Measurements from ENCODE around the gene NDUFAF5.

The NDUFAF5 gene

DNA sequence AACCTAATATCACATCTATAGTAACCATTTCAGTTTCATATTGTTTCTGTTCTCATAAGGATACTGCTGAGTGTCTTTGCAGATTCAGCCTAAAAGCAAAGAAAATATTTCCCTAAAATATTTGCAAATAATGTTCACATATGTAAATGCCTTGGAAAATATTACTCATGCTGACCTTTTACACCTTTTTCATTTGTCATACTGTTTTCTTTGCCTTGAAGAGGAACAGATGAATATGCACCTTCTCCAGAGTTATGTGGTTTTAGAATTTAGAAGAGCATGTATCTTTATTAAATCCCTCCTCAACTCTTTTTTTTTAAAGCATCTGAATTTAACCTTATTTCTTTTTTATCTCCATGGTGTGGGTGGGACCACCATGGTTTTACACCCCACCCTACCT, 32.5 kb downstream of the NDUFAF5 start:
- Histone ChIP-seq H3K27me3 (ENCODE audit: control insufficient read depth in 2 of 2, insufficient read depth in 2 of 2, low read length in 2 of 2) (no peaks in the 10 kb centered on the region), H3K27ac (ENCODE audit: low read depth in 2 of 2, low read length in 2 of 2) (no peak overlapping the region), H3K4me1 (ENCODE audit: control insufficient read depth in 2 of 2, insufficient read depth in 2 of 2, low read length in 2 of 2) (no peaks in the 10 kb centered on the region), H3K4me3 (ENCODE audit: low read length in 2 of 2) (no peak overlapping the region), H3K36me3 (ENCODE audit: control insufficient read depth in 2 of 2, insufficient read depth in 2 of 2, low read length in 2 of 2) (peaks cover 39 to 54% of the 10 kb centered on the region in 2 donors), H3K9ac (ENCODE audit: low read depth in 1 of 2, low read length in 2 of 2) (no peak overlapping the region), H3K9me3 (ENCODE audit: control insufficient read depth in 2 of 2, low read length in 2 of 2) (no peaks in the 10 kb centered on the region)

DNA sequence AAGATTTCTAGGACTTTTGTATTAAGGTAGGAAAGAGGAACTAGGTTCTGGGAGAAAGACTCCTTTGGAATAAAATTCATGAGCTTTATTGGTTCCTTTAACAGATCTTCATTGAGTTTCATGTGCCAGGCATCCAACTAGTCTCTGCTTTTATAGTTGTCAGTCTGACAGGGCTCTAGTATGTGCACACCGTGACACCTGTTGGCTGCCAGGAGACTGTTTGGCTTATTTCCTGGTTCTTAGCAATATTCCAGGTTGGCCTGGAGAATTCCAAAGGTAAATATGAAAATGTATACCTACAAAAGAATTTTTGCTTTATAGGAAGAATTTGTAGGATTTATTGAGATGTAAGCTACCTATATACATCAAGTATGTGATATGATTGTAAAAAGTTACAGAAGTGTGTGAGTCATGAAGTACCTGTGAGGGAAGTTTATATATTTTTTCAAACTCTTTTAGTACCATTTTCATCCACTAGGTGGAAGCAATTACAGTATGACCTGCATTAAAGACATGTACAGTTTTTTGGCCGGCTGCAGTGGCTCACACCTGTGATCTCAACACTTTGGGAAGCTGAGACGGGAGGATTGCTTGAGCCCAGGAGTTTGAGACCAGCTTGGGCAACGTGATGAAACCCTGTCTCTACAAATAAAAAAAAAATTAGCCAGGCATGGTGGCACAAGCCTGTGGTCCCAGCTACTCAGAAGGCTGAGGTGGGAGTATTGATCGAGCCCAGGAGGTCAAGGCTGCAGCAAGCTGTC, 35.2 kb downstream of the NDUFAF5 start:
- Histone ChIP-seq H3K27me3 (ENCODE audit: control insufficient read depth in 2 of 2, insufficient read depth in 2 of 2, low read length in 2 of 2) (no peaks in the 10 kb centered on the region), H3K4me1 (ENCODE audit: control insufficient read depth in 2 of 2, insufficient read depth in 2 of 2, low read length in 2 of 2) (no peaks in the 10 kb centered on the region), H3K27ac (ENCODE audit: low read depth in 2 of 2, low read length in 2 of 2) (no peak overlapping the region), H3K9me3 (ENCODE audit: control insufficient read depth in 2 of 2, low read length in 2 of 2) (no peaks in the 10 kb centered on the region), H3K36me3 (ENCODE audit: control insufficient read depth in 2 of 2, insufficient read depth in 2 of 2, low read length in 2 of 2) (peaks cover 23 to 29% of the 10 kb centered on the region in 2 donors), H3K9ac (ENCODE audit: low read depth in 1 of 2, low read length in 2 of 2) (no peak overlapping the region), H3K4me3 (ENCODE audit: low read length in 2 of 2) (no peak overlapping the region)

DNA sequence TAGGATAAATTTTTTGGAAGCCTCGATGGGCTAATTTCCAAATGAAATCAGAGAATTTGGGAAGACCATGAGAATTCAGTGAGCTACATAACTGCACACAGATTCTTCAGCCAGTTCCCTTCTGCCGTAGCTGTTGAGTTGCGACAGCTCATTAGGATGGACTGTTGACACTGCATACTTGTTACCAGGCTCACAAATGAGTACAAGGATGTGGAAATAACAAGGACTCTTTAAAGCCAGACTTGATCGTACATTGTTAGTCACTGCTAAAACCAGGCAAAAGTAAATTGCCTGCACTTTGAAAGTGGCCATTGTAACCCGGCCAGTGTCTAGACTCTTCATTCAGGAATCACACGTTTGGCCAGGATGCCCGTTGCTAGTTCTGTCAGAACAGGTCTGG, 37.0 kb downstream of the NDUFAF5 start:
- no peak overlapping the region for H3K27ac ChIP-seq (ENCODE audit: low read depth in 2 of 2, low read length in 2 of 2)

DNA sequence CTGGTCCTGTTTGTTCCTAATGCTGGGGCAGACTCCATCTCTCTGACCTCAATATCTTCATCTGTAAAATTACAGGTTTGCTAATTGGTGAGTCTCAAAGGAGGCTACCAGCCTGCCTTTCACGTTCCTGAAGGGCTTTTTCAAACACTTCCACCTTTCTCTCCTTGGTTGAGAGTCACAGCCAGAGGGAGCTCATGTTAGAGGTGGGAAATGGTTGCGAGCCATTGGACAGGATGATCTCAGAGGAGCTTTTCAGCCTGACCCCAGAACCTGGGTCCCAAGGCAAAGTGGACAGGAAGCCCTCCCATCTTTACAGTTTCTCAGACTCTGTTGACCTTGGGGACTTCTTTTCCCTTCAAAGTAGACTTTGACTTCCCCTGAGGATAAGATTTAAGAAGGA, 37.6 kb downstream of the NDUFAF5 start:
- Histone ChIP-seq H3K4me3 (ENCODE audit: low read length in 2 of 2) (no peak overlapping the region), H3K27me3 (ENCODE audit: control insufficient read depth in 2 of 2, insufficient read depth in 2 of 2, low read length in 2 of 2) (no peaks in the 10 kb centered on the region), H3K9me3 (ENCODE audit: control insufficient read depth in 2 of 2, low read length in 2 of 2) (no peaks in the 10 kb centered on the region), H3K36me3 (ENCODE audit: control insufficient read depth in 2 of 2, insufficient read depth in 2 of 2, low read length in 2 of 2) (peaks cover 6 to 9% of the 10 kb centered on the region in 2 donors), H3K4me1 (ENCODE audit: control insufficient read depth in 2 of 2, insufficient read depth in 2 of 2, low read length in 2 of 2) (no peaks in the 10 kb centered on the region), H3K27ac (ENCODE audit: low read depth in 2 of 2, low read length in 2 of 2) (no peak overlapping the region), H3K9ac (ENCODE audit: low read depth in 1 of 2, low read length in 2 of 2) (no peak overlapping the region)

More for the DNA sequence above, 37.0 kb downstream of the NDUFAF5 start:
- Histone ChIP-seq H3K36me3 (ENCODE audit: control insufficient read depth in 2 of 2, insufficient read depth in 2 of 2, low read length in 2 of 2) (peaks cover 9 to 15% of the 10 kb centered on the region in 2 donors), H3K9me3 (ENCODE audit: control insufficient read depth in 2 of 2, low read length in 2 of 2) (no peaks in the 10 kb centered on the region), H3K4me1 (ENCODE audit: control insufficient read depth in 2 of 2, insufficient read depth in 2 of 2, low read length in 2 of 2) (no peaks in the 10 kb centered on the region), H3K4me3 (ENCODE audit: low read length in 2 of 2) (no peak overlapping the region), H3K9ac (ENCODE audit: low read depth in 1 of 2, low read length in 2 of 2) (no peak overlapping the region), H3K27me3 (ENCODE audit: control insufficient read depth in 2 of 2, insufficient read depth in 2 of 2, low read length in 2 of 2) (no peaks in the 10 kb centered on the region)

DNA sequence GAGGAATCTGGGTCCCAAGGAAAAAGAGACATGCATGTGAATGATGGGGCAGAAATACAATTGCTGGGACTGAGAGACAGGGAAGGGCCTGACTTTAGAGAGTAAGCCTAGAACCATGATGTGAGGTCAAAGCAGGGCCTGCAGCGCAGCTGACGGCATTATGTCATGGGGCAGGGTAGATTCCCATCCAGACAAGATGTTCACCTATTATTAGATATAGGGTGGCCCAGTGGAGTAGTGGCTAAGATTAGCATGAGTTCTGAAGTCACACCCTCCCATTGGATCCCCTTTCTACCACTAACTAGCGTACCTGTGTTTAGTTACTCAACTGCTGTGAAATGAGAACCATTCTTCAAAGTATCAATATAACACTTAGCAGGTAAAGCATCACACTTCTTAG, 39.6 kb downstream of the NDUFAF5 start:
- Histone ChIP-seq H3K27me3 (ENCODE audit: control insufficient read depth in 2 of 2, insufficient read depth in 2 of 2, low read length in 2 of 2) (no peaks in the 10 kb centered on the region), H3K4me3 (ENCODE audit: low read length in 2 of 2) (no peak overlapping the region), H3K4me1 (ENCODE audit: control insufficient read depth in 2 of 2, insufficient read depth in 2 of 2, low read length in 2 of 2) (no peaks in the 10 kb centered on the region), H3K9me3 (ENCODE audit: control insufficient read depth in 2 of 2, low read length in 2 of 2) (no peaks in the 10 kb centered on the region), H3K9ac (ENCODE audit: low read depth in 1 of 2, low read length in 2 of 2) (no peak overlapping the region), H3K36me3 (ENCODE audit: control insufficient read depth in 2 of 2, insufficient read depth in 2 of 2, low read length in 2 of 2) (no peaks in the 10 kb centered on the region), H3K27ac (ENCODE audit: low read depth in 2 of 2, low read length in 2 of 2) (no peak overlapping the region)

DNA sequence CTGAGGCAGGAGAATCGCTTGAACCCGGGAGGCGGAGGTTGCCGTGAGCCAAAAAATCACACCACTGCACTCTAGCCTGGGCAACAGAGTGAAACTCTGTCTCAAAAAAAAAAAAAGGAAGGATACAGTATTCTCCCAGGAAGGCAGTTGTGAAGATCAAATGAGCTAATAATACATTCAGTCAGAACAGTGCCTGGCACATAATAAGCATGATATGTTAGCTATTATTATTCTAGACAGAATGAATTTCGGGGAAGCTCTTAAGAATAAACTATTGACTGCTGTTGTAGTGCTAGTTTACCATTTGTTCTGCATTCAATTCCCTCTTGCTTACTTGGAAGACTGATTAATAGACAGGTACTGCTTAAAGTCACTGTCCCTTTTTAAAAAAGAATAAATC, 40.6 kb downstream of the NDUFAF5 start:
- H3K4me1 ChIP-seq (ENCODE audit: control insufficient read depth in 2 of 2, insufficient read depth in 2 of 2, low read length in 2 of 2), result no peaks in the 10 kb centered on the region
- H3K9me3 ChIP-seq (ENCODE audit: control insufficient read depth in 2 of 2, low read length in 2 of 2), result no peaks in the 10 kb centered on the region
- no peaks in the 10 kb centered on the region for H3K36me3 ChIP-seq (ENCODE audit: control insufficient read depth in 2 of 2, insufficient read depth in 2 of 2, low read length in 2 of 2)
- H3K9ac ChIP-seq (ENCODE audit: low read depth in 1 of 2, low read length in 2 of 2), result no peak overlapping the region
- no peak overlapping the region for H3K27ac ChIP-seq (ENCODE audit: low read depth in 2 of 2, low read length in 2 of 2)
- no peak overlapping the region for H3K4me3 ChIP-seq (ENCODE audit: low read length in 2 of 2)
- H3K27me3 ChIP-seq (ENCODE audit: control insufficient read depth in 2 of 2, insufficient read depth in 2 of 2, low read length in 2 of 2), result no peaks in the 10 kb centered on the region

DNA sequence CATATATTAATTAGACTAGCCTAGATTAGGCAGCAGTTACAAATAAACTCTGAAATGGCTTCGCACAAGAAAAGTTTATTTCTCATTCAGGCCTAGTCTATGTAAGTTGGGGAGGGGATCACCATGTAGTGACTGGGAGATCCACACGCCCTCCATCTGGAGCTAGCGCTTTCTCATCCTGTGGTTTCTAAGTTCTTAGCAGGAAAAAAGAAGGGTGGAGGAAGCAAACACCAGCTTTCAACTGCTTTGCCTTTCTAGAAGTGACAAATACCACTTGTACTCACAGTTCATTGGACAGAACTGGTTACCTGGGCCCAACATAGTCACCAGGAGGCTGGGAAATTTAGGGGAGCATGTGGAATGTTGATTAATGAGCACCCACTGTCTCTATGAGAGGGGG, 46.6 kb downstream of the NDUFAF5 start:
- Histone ChIP-seq H3K9ac (ENCODE audit: low read depth in 1 of 2, low read length in 2 of 2) (no peak overlapping the region), H3K27me3 (ENCODE audit: control insufficient read depth in 2 of 2, insufficient read depth in 2 of 2, low read length in 2 of 2) (no peaks in the 10 kb centered on the region), H3K27ac (ENCODE audit: low read depth in 2 of 2, low read length in 2 of 2) (no peak overlapping the region), H3K4me3 (ENCODE audit: low read length in 2 of 2) (no peak overlapping the region), H3K9me3 (ENCODE audit: control insufficient read depth in 2 of 2, low read length in 2 of 2) (no peaks in the 10 kb centered on the region), H3K36me3 (ENCODE audit: control insufficient read depth in 2 of 2, insufficient read depth in 2 of 2, low read length in 2 of 2) (no peaks in the 10 kb centered on the region), H3K4me1 (ENCODE audit: control insufficient read depth in 2 of 2, insufficient read depth in 2 of 2, low read length in 2 of 2) (no peaks in the 10 kb centered on the region)

DNA sequence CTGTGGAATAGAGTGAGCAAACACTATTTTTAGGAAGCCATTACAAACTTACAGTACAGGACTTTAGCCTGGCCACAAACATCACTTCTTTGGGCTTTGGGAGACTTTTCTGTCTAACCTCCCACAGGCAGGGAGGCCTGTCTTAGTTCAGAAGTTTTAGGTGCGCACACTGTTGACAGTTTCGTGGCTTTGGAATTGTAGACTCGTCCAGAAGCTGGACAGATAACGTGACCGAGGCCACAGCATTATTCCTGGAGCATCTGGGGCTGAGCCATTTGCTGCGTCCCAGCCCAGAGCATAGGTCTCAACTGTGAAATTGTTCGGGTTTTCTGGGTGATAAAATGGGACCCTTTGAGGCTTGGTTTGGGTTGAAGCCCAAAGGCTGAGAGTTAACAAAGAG, 53.8 kb downstream of the NDUFAF5 start:
- H3K27me3 ChIP-seq (ENCODE audit: control insufficient read depth in 2 of 2, insufficient read depth in 2 of 2, low read length in 2 of 2), result no peaks in the 10 kb centered on the region
- H3K9ac ChIP-seq (ENCODE audit: low read depth in 1 of 2, low read length in 2 of 2), result no peak overlapping the region
- no peak overlapping the region for H3K27ac ChIP-seq (ENCODE audit: low read depth in 2 of 2, low read length in 2 of 2)
- H3K9me3 ChIP-seq (ENCODE audit: control insufficient read depth in 2 of 2, low read length in 2 of 2), result no peaks in the 10 kb centered on the region
- no peaks in the 10 kb centered on the region for H3K36me3 ChIP-seq (ENCODE audit: control insufficient read depth in 2 of 2, insufficient read depth in 2 of 2, low read length in 2 of 2)
- no peak overlapping the region for H3K4me3 ChIP-seq (ENCODE audit: low read length in 2 of 2)
- no peaks in the 10 kb centered on the region for H3K4me1 ChIP-seq (ENCODE audit: control insufficient read depth in 2 of 2, insufficient read depth in 2 of 2, low read length in 2 of 2)

DNA sequence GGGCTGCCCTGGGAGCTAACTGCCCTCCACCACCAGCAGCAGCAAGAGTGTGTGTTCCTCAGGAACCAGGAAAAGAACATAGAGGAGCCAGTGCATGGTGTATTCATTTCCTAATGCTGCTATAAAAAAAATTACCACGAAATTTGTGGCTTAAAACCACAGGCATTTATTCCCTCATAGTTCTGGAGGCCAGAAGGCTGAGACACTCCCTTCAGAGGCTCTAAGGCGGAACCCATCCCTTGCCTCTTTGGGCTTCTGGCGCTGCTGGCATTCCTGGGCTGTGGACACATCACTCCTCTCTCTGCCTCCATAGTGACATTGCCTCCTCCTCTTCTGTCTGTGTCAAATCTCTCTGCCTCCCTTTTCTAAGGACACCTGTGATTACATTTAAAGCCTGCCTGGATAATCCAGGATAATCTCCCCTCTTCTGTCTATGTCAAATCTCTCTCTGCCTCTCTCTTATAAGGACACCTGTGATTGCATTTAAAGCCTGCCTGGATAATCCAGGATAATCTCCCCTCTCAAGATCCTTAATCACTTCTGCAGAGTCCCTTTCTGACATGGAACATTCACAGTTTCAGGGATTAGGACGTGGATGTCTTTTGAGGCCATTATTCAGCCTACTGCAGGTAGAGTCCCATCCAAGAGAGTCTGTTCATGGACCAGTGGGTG, 54.7 kb downstream of the NDUFAF5 start:
- Histone ChIP-seq H3K9ac (ENCODE audit: low read depth in 1 of 2, low read length in 2 of 2) (no peak overlapping the region), H3K27ac (ENCODE audit: low read depth in 2 of 2, low read length in 2 of 2) (no peak overlapping the region), H3K4me1 (ENCODE audit: control insufficient read depth in 2 of 2, insufficient read depth in 2 of 2, low read length in 2 of 2) (no peaks in the 10 kb centered on the region)

DNA sequence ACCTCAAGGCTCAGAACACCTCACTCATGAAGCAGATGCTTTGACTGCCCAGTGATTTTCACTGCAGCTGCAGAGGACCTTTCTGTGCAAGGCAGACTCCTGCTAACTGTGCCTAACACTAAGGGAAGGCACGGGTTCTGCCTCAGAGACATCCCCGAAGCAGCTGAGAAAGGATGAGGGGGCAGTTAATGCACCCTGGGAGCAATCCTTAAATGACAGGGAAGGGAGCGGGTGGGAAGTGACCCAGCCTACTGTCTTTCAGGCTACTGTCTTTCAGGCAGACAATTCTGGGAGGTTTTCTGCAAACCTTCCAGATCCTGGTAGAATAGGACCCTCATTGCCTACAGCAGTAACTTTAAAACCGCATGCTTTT, 55.3 kb downstream of the NDUFAF5 start:
- H3K27me3 ChIP-seq (ENCODE audit: control insufficient read depth in 2 of 2, insufficient read depth in 2 of 2, low read length in 2 of 2), result no peaks in the 10 kb centered on the region
- no peaks in the 10 kb centered on the region for H3K4me1 ChIP-seq (ENCODE audit: control insufficient read depth in 2 of 2, insufficient read depth in 2 of 2, low read length in 2 of 2)
- no peak overlapping the region for H3K27ac ChIP-seq (ENCODE audit: low read depth in 2 of 2, low read length in 2 of 2)
- no peaks in the 10 kb centered on the region for H3K9me3 ChIP-seq (ENCODE audit: control insufficient read depth in 2 of 2, low read length in 2 of 2)
- no peak overlapping the region for H3K4me3 ChIP-seq (ENCODE audit: low read length in 2 of 2)
- no peaks in the 10 kb centered on the region for H3K36me3 ChIP-seq (ENCODE audit: control insufficient read depth in 2 of 2, insufficient read depth in 2 of 2, low read length in 2 of 2)
- no peak overlapping the region for H3K9ac ChIP-seq (ENCODE audit: low read depth in 1 of 2, low read length in 2 of 2)

More for the DNA sequence above, 54.7 kb downstream of the NDUFAF5 start:
- no peaks in the 10 kb centered on the region for H3K36me3 ChIP-seq (ENCODE audit: control insufficient read depth in 2 of 2, insufficient read depth in 2 of 2, low read length in 2 of 2)
- H3K4me3 ChIP-seq (ENCODE audit: low read length in 2 of 2), result no peak overlapping the region
- H3K9me3 ChIP-seq (ENCODE audit: control insufficient read depth in 2 of 2, low read length in 2 of 2), result no peaks in the 10 kb centered on the region
- H3K27me3 ChIP-seq (ENCODE audit: control insufficient read depth in 2 of 2, insufficient read depth in 2 of 2, low read length in 2 of 2), result no peaks in the 10 kb centered on the region
